Fibroblast of lung (primary cell): Measurements from ENCODE around the gene ODAD4. TPM values are rescaled to one million over a fixed set of nuclear protein-coding genes. Genes with fewer than 3 reads are reported as not detected.

Source experiments
- DNase-seq, 2 donors: peaks; one replicate each; pipeline versions ENCODE4 v3.0.0 to v3.0.0-alpha.2; 2010; ENCODE audit warnings: low read depth in 2 of 2
- H2AFZ ChIP-seq: 2 replicates; pipeline ENCODE4 v1.5.1; 2012; ENCODE audit warnings: low read length, control low read depth, inconsistent platforms
- H3K27ac ChIP-seq: 2 replicates; pipeline ENCODE4 v1.5.1; 2011; ENCODE audit warnings: low read length, control low read depth; ENCODE audit not compliant: insufficient read depth
- H3K27me3 ChIP-seq: 2 replicates; pipeline ENCODE4 v1.5.1; 2011; ENCODE audit warnings: mild to moderate bottlenecking, low read length; ENCODE audit not compliant: control insufficient read depth, insufficient read depth
- H3K36me3 ChIP-seq: 2 replicates; pipeline ENCODE4 v1.5.1; 2011; ENCODE audit warnings: low read length; ENCODE audit not compliant: control insufficient read depth, insufficient read depth
- H3K4me1 ChIP-seq: 2 replicates; pipeline ENCODE4 v1.5.1; 2011; ENCODE audit warnings: low read length; ENCODE audit not compliant: control insufficient read depth, insufficient read depth; ENCODE audit errors: extremely low read depth
- H3K4me2 ChIP-seq: 2 replicates; pipeline ENCODE4 v1.5.1; 2011; ENCODE audit warnings: low read length, control low read depth; ENCODE audit not compliant: insufficient read depth; ENCODE audit errors: extremely low read depth
- H3K4me3 ChIP-seq, 4 experiments: fragments of 200-600 bp in 1 of 4; sonication (generic) in 1 of 4; replicated peaks in 1 of 4; 2 replicates each; pipeline ENCODE4 v1.5.1; 2011 to 2016; ENCODE audit warnings: low read length in 4 of 4, low read depth in 3 of 4, mild to moderate bottlenecking in 3 of 4, control low read depth in 2 of 4, inconsistent platforms in 1 of 4, mixed read lengths in 1 of 4; ENCODE audit not compliant: insufficient read depth in 1 of 4; ENCODE audit errors: control extremely low read depth in 1 of 4
- H3K79me2 ChIP-seq: 2 replicates; pipeline ENCODE4 v1.5.1; 2012; ENCODE audit warnings: mild to moderate bottlenecking, low read length, inconsistent platforms; ENCODE audit not compliant: control insufficient read depth, insufficient read depth
- H3K9ac ChIP-seq: 2 replicates; pipeline ENCODE4 v1.5.1; 2011; ENCODE audit warnings: mild to moderate bottlenecking, low read length, control low read depth; ENCODE audit not compliant: insufficient read depth
- H3K9me3 ChIP-seq: 2 replicates; pipeline ENCODE4 v1.5.1; 2012; ENCODE audit warnings: low read depth, low read length; ENCODE audit not compliant: control insufficient read depth, insufficient read depth
- H4K20me1 ChIP-seq: 2 replicates; pipeline ENCODE4 v1.5.1; 2011; ENCODE audit warnings: low read length; ENCODE audit not compliant: control insufficient read depth, insufficient read depth; ENCODE audit errors: extremely low read depth
- EZH2 ChIP-seq: IDR thresholded peaks from 2 replicates; pipeline ENCODE4 v1.5.1; 2012; ENCODE audit warnings: low read length, control low read depth, mild to moderate bottlenecking; ENCODE audit errors: missing control alignments
- polyA plus RNA-seq, 2 donors: library from polyadenylated mRNA; depleted of rRNA in 1 of 2; stranded (reverse) in 1 of 2; unstranded in 1 of 2; fragments of >200 nt; gene quantifications; 2 replicates each; pipeline ENCODE4 v1.2.1, GENCODE V29; 2011 to 2012; ENCODE audit warnings: missing spikeins in 1 of 2
- total RNA-seq: library from RNA; depleted of rRNA; stranded (reverse); fragments of >200 nt; gene quantifications from 2 replicates; pipeline ENCODE4 v1.2.1, GENCODE V29; 2014
- TF ChIP-seq, protein P1 (sequence below), 2 donors: IDR thresholded peaks in 1 of 2; conservative IDR thresholded peaks in 1 of 2; 1 replicate in 1 of 2; 2 replicates in 1 of 2; pipeline ENCODE4 v1.5.1; 2011 to 2012; ENCODE audit warnings: low read length in 2 of 2, control low read depth in 1 of 2, inconsistent platforms in 1 of 2, low read depth in 1 of 2, mild to moderate bottlenecking in 1 of 2

The ODAD4 gene
- total and polyA plus RNA-seq, 2 donors (not counting 1 experiment from before 2014, with no cell fraction given) = 0.36 to 0.99 TPM

DNA sequence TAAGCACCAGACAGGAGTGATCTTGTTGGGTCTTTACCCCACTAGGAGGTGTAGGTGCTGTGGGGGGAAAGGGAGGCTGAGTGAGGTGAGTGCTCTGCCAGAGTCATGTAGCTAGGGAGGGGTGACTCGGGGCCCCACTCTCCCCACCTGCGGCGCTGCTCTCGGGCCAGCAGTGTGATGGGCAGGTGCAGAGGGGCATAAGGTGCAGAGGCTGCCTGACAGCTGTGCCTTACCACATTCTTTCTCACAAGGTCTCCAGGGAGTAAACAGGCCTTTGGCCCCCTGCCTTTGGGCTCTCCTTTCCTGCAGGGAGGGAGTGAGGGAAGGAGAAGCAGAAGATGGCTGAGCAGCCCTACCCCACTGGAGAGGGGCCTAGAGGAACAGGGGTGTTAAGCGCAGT lies 31.7 kb downstream of the ODAD4 start:
- H3K36me3 ChIP-seq = no peaks in the 10 kb centered on the region
- H3K27ac ChIP-seq = no peak overlapping the region
- H2AFZ ChIP-seq = no peak overlapping the region
- H3K27me3 ChIP-seq = no peaks in the 10 kb centered on the region
- no peaks in the 10 kb centered on the region for H4K20me1 ChIP-seq
- H3K4me2 ChIP-seq = no peak overlapping the region
- peaks cover 1% of the 10 kb centered on the region for H3K79me2 ChIP-seq
- no peak overlapping the region for H3K4me3 ChIP-seq
- H3K4me1 ChIP-seq = peaks cover 6% of the 10 kb centered on the region
- no peaks in the 10 kb centered on the region for H3K9me3 ChIP-seq
- no peak overlapping the region for H3K9ac ChIP-seq
- TF ChIP-seq, protein P1, sequence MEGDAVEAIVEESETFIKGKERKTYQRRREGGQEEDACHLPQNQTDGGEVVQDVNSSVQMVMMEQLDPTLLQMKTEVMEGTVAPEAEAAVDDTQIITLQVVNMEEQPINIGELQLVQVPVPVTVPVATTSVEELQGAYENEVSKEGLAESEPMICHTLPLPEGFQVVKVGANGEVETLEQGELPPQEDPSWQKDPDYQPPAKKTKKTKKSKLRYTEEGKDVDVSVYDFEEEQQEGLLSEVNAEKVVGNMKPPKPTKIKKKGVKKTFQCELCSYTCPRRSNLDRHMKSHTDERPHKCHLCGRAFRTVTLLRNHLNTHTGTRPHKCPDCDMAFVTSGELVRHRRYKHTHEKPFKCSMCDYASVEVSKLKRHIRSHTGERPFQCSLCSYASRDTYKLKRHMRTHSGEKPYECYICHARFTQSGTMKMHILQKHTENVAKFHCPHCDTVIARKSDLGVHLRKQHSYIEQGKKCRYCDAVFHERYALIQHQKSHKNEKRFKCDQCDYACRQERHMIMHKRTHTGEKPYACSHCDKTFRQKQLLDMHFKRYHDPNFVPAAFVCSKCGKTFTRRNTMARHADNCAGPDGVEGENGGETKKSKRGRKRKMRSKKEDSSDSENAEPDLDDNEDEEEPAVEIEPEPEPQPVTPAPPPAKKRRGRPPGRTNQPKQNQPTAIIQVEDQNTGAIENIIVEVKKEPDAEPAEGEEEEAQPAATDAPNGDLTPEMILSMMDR (conservative IDR thresholded peaks at IDR 0.05 in 1 of 2, IDR thresholded peaks at IDR 0.05 in 1 of 2; ENCODE audit: low read depth in 1 of 2, low read length in 2 of 2) = no peak
- no peak for TF ChIP-seq EZH2
- DNase-seq = no peak

DNA sequence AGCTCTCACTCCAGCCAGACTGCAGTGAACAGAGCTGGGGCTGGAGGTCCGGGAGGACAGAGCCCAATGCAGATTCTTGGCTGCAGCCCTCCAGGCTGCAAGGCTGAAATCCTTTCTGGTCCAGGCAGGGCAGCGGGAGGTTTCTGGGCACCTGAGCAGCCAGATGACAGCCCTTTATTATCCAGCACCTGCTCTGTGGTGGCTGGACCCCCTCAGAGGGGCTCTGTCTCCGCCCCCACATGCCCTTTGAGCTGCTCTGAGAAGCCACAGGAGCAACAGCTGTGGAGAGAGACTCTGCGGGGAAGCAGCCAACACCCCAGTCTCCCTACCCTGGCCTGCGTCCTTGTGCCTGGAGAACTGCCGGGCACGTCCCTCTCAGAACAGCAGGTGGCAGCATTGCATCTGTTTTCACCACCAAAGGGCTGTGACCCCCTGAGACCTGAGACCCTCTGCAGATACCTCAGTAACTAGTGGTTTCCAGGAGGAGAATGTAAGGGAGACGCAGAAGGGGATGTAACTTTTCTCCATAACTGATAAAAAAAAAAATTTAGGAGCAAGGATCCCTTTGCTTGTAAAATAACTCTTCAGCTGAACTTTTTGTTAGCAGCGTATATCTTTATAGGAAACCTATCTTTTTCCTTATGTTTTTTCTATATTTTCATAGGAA lies 32.5 kb downstream of the ODAD4 start:
- Histone ChIP-seq H3K4me3 (no peak overlapping the region), H2AFZ (no peak overlapping the region), H3K9ac (no peak overlapping the region), H3K4me2 (no peak overlapping the region), H3K4me1 (peaks cover 6% of the 10 kb centered on the region), H3K9me3 (no peaks in the 10 kb centered on the region), H3K79me2 (peaks cover 9% of the 10 kb centered on the region), H3K27me3 (no peaks in the 10 kb centered on the region), H3K27ac (no peak overlapping the region), H3K36me3 (no peaks in the 10 kb centered on the region), H4K20me1 (no peaks in the 10 kb centered on the region)
- DNase-seq = peak; percentile 40 to 66
- TF ChIP-seq, protein P1 (conservative IDR thresholded peaks at IDR 0.05 in 1 of 2, IDR thresholded peaks at IDR 0.05 in 1 of 2; ENCODE audit: low read depth in 1 of 2, low read length in 2 of 2) = peak; percentile 87 to 94
- no peak for TF ChIP-seq EZH2

DNA sequence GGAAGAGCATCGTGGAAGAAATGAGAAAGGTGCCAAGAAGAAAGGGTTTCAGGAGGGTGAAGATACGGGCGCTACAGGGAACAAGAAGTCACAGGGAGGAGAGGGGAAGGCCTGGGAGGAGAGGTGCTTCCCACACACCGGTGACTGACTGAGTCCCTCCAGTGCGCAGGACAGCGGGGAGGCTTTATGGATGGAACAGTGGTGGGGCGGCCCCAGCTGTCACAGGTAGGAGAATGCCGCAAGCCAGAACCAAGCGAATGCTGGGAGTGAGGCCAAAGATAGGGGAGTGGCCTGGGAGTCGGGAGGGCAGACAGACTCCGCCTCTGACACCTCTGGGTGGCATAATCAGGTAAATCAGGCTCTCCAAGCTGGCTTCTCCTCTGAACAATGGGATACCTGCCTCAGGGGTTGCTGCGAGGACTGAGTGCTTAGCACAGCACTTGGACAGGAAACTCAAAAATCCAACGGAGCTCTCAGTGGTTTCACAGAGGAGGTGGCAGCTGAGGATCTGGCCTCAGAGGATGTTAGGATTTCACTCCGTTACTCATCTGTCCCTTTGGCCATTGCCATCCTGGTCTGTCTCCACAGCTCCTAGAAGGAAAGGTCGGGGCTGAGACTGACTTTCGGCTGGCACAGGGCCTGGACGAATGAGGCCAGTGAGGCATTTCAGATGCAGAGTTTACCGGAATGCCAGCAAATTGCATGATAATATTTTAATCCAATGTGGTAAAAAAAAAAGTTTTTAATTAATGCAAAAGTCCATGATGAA lies 35.5 kb downstream of the ODAD4 start:
- peak overlapping the region; percentile 3 for H3K27ac ChIP-seq
- H3K9me3 ChIP-seq = no peaks in the 10 kb centered on the region
- peaks cover 8% of the 10 kb centered on the region for H3K36me3 ChIP-seq
- DNase-seq = peak; percentile 28 to 40
- H2AFZ ChIP-seq = peak overlapping the region; percentile 42
- peak overlapping the region; percentile 36 for H3K9ac ChIP-seq
- H3K79me2 ChIP-seq = peaks cover 27% of the 10 kb centered on the region
- TF ChIP-seq, protein P1 (conservative IDR thresholded peaks at IDR 0.05 in 1 of 2, IDR thresholded peaks at IDR 0.05 in 1 of 2; ENCODE audit: low read depth in 1 of 2, low read length in 2 of 2) = no peak
- no peak for TF ChIP-seq EZH2
- H3K27me3 ChIP-seq = no peaks in the 10 kb centered on the region
- no peaks in the 10 kb centered on the region for H4K20me1 ChIP-seq
- H3K4me2 ChIP-seq = peak overlapping the region; percentile 98
- H3K4me1 ChIP-seq = peaks cover 6% of the 10 kb centered on the region
- peak overlapping the region; percentile 58 to 97 (median 84) for H3K4me3 ChIP-seq
